Esophagus muscularis mucosa (tissue), 3 donors: Measurements from ENCODE around the gene CNTNAP2.

Source experiments
- CTCF ChIP-seq, 3 experiments: fragments of 200-600 bp in 2 of 3; fragments of 450-650 bp in 1 of 3; sonication (generic) in 2 of 3; IDR thresholded peaks; one replicate each; pipeline ENCODE4 v1.5.1; 2017 to 2019; ENCODE audit warnings: antibody characterized with exemption in 3 of 3, mild to moderate bottlenecking in 2 of 3, moderate library complexity in 1 of 3
- POLR2A ChIP-seq: fragments of 450-650 bp; IDR thresholded peaks from one replicate; pipeline ENCODE4 v1.6.1; 2017; ENCODE audit warnings: antibody characterized with exemption, moderate library complexity, mild to moderate bottlenecking, low read depth

DNA sequence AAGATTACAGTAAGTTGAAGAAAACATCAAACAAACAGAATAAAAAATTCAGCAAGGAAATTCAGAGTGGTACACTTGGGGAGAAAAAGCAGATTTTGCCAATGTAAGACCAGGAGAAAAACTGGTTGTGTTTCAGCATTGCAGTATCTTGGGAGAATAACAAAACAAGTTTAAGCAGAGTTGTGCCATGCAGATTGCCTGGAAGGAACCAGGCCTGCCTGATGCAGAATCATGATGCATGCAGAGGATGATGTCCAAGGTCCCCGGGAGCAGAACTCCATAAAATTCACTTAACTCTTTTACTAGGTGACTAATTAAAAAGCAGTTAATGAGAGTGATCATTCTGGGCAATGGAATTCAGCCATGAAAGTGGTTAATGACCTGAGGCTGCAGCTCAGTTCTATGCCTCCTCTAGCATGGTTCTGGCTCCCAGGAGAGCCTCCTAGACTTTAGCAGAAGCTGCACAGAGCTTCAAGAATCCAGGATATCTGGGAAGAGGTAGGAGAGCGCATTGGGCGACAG, 2094.3 kb downstream of the CNTNAP2 start:
- TF ChIP-seq CTCF (IDR thresholded peaks at IDR 0.05) = no peak
- TF ChIP-seq POLR2A = no peak
